AG08395 (cell line): ENCODE results near the gene GON4L.
"Not testable (repeated sequence)": the region's sequence is repeated elsewhere in the genome, so short reads cannot be mapped to it uniquely, and the experiment has no call there.

ENCODE experiments used
- DNase-seq: peaks from one replicate; pipeline ENCODE4 v3.0.0; 2012; ENCODE audit warnings: mixed read lengths, low spot score

GON4L gene

GRCh38 chr1:155748141-155748540 lies 108.9 kb downstream of the GON4L start:
- DNase-seq = not testable (repeated sequence)

- not testable (repeated sequence) for DNase-seq
These were observed 109.4 kb downstream of the GON4L start for GRCh38 chr1:155747586-155747985.

- peak; percentile 87 for DNase-seq
These were observed 111.5 kb downstream of the GON4L start for GRCh38 chr1:155745284-155746228.

- no peak for DNase-seq
These were observed 112.2 kb downstream of the GON4L start for GRCh38 chr1:155744711-155745283.

- no peak for DNase-seq
These were observed 115.1 kb downstream of the GON4L start for GRCh38 chr1:155741908-155742307.

- DNase-seq = no peak
These were observed 116.0 kb downstream of the GON4L start for GRCh38 chr1:155740995-155741394.

GRCh38 chr1:155729031-155729898 lies 127.7 kb downstream of the GON4L start:
- DNase-seq = peak; percentile 57

- no peak for DNase-seq
These were observed 131.9 kb downstream of the GON4L start for GRCh38 chr1:155725142-155725541.

GRCh38 chr1:155719703-155720102 lies 137.3 kb downstream of the GON4L start:
- no peak for DNase-seq

- DNase-seq = not testable (repeated sequence)
These were observed 138.4 kb downstream of the GON4L start for GRCh38 chr1:155718524-155719115.

- DNase-seq = no peak
These were observed 140.0 kb downstream of the GON4L start for GRCh38 chr1:155717041-155717440.

- DNase-seq = no peak
These were observed 141.2 kb downstream of the GON4L start for GRCh38 chr1:155715777-155716176.

GRCh38 chr1:155715056-155715455 lies 142.0 kb downstream of the GON4L start:
- not testable (repeated sequence) for DNase-seq

GRCh38 chr1:155713075-155713474 lies 143.9 kb downstream of the GON4L start:
- no peak for DNase-seq

GRCh38 chr1:155712636-155713035 lies 144.4 kb downstream of the GON4L start:
- not testable (repeated sequence) for DNase-seq

- not testable (repeated sequence) for DNase-seq
These were observed 145.6 kb downstream of the GON4L start for GRCh38 chr1:155711457-155711856.

GRCh38 chr1:155709391-155709790 lies 147.6 kb downstream of the GON4L start:
- no peak for DNase-seq

- DNase-seq = peak; percentile 3
These were observed 150.9 kb downstream of the GON4L start for GRCh38 chr1:155706139-155706538.

GRCh38 chr1:155704414-155704813 lies 152.6 kb downstream of the GON4L start:
- DNase-seq = not testable (repeated sequence)

GRCh38 chr1:155703216-155703615 lies 153.8 kb downstream of the GON4L start:
- DNase-seq = no peak

GRCh38 chr1:155701675-155702074 lies 155.3 kb downstream of the GON4L start:
- not testable (repeated sequence) for DNase-seq
